Fibroblast of upper back skin (primary cell): Measurements from ENCODE around the gene UBL4B.

Experiments used
- DNase-seq: peaks from one replicate; pipeline ENCODE4 v3.0.0-alpha.2; 2013

Gene UBL4B

GRCh38 chr1:110085671-110086070, 26.6 kb upstream of the UBL4B start:
- no peak for DNase-seq

DNA sequence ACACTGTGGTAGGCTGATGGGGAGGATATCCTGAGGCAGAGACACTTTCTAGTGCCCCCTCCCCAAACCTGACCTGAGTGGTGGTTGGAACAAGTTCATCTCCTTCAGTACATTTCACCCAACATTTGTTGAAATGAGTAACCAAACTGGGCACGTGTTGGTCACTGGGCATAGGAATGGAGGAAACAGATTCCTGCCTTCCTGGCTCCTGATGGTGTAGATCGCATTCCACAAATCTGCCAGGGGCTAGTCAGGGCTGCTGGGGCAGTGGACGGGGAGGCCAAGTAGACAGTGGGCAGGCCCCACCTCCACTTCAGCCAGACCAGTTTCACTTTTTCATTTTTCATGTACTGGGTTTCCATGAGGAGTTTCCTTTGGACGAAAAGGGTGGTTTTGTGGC, 25.3 kb upstream of the UBL4B start:
- no peak for DNase-seq

DNA sequence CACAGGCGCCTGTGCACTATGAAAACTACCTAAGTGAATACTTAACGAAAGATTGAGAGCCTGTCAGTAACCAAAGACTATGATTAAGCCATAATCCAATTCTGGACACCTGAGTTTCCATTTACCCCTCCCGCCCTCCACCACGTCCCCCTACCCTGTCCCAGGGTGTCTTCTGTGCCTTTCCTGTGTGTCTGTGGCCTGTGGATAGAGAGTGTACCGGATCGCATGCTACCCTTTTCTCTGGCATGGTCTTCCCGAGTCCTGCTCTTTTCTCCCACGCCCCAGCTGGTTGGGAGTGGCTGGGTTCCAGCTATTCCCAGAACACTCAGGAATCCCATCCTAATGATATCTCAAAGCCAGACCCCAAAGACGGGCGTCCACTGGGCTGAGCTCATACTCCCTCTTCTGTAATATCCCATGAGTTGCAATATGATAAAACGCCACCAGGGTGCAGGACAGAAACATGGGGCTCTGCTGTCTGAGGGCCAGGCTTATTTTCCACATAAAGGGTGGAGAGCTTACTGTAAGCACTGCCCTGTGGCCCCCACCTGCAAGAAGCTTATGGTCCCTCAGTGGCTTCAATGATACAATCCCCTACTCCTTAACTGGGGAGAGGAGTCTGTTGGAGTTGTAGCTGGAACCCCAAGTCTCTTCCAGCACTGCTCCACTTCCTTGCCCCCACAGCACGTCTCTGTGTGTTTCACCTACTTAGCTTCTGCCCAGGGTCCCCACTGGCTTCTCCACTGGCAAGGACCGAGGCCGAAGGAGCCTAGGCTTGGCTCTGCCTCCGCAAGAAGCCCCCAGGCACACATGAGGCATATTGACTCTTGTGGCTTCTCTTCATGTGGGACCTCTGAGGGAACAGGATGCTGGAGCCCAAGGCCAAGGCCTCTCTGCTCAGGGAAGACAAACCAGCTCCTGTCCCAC, 24.2 kb upstream of the UBL4B start:
- peak; percentile 55 for DNase-seq

DNA sequence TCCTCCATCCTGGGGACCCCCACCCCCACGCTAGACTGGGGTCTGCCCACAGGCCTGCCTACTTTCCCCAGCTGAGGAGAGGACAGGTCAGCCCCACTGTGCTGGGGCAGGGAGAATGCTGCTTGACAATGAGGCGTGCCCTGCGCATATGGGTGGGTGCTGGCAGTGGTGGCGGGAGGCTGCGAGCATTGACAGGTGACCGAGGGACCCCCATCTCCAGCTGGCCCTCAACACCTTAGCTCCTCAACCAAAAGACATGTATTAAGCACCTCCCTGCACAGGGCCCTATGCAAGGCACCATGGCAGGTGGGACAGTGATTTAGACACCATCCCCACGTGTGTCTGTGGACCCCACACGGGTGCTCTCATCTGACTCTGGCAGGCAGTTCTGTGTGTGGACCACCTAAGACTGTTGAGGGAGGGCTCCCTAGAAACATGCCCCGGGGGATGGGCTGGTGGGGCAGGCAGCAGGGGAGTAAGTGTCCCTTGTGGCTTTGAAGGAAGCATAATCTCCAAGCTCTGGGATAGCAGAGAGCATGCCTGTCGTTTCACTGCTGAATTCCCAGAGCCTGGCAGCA, 23.4 kb upstream of the UBL4B start:
- no peak for DNase-seq

- no peak for DNase-seq
Observed at GRCh38 chr1:110089561-110090275, 22.5 kb upstream of the UBL4B start.

DNA sequence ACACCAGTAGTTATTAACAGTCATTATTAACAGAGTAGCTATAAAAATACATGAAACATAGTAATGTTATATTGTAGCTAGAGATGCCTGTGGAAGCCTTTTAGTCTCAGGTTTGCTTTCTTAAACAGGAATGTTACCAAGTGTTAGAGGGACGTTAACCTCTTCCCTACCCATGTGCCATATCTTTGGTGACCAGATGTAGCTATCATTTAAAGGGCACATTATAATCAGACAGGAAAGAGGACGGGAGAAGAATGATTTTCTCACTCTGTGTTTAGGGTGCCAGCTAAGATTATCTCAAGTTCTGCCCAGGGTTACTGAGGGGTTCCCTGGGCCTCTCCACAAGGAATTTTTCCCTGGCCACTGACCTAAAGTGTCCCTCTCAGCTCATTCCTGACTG, 20.9 kb upstream of the UBL4B start:
- DNase-seq, result no peak

- no peak for DNase-seq
Observed at GRCh38 chr1:110091791-110092190, 20.5 kb upstream of the UBL4B start.

- DNase-seq, result no peak
Observed at GRCh38 chr1:110092991-110093390, 19.3 kb upstream of the UBL4B start.

DNA sequence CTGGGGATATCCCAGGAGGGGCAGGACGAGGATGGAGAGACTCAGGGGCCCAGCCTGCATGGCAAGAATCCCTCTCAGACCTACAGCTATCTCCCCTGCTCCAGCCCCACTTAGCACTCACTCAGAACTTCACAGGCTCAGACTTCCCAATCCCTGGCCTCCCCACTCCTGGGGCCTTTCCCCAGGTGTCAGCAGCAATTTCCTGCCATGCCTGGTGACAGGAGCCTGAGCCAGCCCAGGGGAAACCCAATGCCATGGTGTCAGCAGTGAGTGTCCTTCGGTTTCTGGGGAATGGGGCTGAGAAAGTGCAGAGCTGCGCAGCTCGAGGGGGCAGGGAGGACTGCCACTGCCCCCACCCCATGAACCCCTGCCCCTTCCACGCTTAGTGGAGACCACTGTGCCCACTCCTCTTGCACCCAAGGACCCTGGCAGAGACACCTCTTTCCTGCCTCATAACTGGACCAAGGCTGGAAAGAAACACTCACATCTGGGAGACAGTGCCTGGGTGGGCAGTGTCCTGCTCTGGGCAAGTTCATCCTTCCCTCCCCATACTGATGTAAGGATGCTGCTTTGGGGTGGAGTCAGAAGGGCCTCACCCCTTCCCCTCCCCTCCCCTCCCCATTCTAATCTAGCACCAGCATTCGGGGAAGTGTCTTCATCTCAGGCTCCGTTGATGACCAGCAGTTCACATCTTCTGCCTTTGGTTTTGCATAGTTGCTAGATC, 17.1 kb upstream of the UBL4B start:
- DNase-seq, result no peak

GRCh38 chr1:110097507-110098221, 14.6 kb upstream of the UBL4B start:
- DNase-seq, result no peak

- DNase-seq, result no peak
Observed at GRCh38 chr1:110098222-110099026, 13.8 kb upstream of the UBL4B start.

DNA sequence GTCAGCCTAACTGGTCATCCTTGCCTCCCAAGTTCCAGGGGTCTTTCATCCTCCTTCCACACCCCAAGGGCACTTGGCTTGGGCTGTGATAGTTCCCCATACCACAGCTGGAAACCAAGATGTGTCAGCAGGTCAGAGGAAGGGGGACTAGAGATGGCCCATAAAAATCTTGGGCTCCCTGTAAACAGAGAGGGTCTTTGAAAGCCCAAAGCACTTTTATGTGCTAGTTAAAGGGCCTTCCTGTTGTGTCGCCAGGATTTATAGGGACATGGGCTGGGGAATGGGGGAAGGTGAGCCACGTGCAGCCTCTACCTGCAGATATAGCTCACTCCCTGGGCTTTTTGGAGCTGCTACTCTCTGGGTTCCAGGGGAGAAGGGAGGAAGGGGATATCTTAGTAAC, 11.9 kb upstream of the UBL4B start:
- DNase-seq, result no peak

- DNase-seq, result peak; percentile 14
Observed at GRCh38 chr1:110102081-110102480, 10.2 kb upstream of the UBL4B start.

- DNase-seq, result peak; percentile 67
Observed at GRCh38 chr1:110106013-110106941, 6.0 kb upstream of the UBL4B start.

DNA sequence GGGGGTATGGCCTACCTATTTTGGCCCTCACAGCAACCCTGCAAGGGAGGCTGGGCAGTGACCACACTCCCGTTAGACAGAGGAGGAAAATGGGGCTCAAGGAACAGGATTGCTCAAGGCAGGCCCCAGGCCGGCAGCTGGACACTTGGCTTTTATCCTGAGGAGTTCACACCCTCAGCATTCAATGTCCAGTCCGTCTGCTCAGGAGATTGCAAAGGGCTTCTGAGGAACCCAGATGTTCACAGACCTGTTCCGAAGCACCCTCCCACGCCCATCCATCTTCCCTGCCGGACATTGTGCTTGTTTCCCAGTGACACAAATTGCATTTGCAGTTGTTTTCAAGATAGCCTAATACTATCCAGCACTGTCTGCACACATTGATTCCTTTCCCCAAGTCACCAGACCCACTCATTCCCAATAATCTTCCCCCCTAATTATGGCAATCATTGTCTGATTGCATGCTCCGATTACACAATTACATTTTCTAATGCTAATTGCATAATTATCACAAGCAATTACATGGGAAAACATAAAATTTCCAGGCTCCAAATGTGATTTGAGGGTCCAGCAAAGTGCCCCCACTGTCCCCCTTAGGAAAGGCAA, 4.3 kb upstream of the UBL4B start:
- no peak for DNase-seq

- no peak for DNase-seq
Observed at GRCh38 chr1:110111081-110111480, 1.2 kb upstream of the UBL4B start.

DNA sequence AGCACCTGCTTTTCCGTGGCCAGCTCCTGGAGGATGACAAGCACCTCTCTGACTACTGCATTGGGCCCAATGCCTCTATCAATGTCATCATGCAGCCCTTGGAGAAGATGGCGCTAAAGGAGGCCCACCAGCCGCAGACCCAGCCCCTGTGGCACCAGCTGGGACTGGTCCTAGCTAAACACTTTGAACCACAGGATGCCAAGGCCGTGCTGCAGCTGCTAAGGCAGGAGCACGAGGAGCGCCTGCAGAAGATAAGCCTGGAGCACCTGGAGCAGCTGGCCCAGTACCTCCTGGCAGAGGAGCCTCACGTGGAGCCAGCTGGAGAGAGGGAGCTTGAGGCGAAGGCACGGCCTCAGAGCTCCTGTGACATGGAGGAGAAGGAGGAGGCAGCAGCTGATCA, 413 bp downstream of the UBL4B start:
- no peak for DNase-seq

DNA sequence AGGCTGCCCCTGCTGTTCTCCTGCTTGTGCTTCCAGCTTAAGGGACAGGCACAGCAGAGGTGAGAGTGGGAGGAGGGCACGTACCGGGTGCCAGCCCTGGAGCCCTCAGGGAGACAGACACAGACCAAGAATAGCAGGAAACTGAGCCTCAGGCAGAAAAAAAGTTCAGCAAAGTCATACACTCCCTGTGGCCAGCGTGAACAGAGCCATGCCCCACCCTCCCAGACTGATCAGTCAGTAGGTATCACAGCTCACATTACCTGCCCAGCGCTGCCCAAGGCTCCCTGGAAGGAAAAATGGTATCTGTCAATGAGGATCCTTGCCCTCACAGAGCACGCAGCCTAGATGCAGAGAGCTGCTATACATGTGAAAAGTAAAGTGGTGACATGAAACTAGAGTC, 1.3 kb downstream of the UBL4B start:
- no peak for DNase-seq

- no peak for DNase-seq
Observed at GRCh38 chr1:110114173-110114572, 1.9 kb downstream of the UBL4B start.

DNA sequence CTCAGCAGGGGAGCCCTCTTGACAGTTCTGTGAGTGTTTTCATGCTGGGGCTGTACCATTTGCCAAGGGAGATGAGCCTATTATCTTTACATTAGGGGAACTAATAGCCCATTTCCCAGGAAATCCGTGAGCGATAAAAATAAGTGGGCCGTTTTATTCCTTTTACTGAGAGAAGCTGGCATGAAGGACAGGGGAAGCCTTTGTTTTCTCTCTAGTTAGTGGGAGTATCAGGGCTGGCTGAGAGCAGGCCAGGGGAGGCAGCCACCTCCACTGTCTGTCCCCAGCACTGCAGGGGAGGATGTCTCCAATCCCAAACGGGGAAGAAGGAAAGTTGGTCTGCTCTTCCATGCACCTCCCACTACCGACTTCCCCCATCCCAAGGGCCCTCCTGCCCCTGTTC, 2.5 kb downstream of the UBL4B start:
- no peak for DNase-seq
